HL-60/S4 treated with phorbol 12-myristate 13-acetate at 8.2 ng/mL for 4 days and 3 days (cell line): ENCODE measurements around the gene NPHS1.
"Not testable (repeated sequence)": the region's sequence is repeated elsewhere in the genome, so short reads cannot be mapped to it uniquely, and the experiment has no call there.

Experiments used
- in situ Hi-C: fragments of 300-500 bp; cut with MboI; formaldehyde crosslinking; loops from 2 replicates; pipeline ENCODE4 v1.15.0; 2022; ENCODE audit warnings: low sequenced_read_pairs

The NPHS1 gene, protein sequence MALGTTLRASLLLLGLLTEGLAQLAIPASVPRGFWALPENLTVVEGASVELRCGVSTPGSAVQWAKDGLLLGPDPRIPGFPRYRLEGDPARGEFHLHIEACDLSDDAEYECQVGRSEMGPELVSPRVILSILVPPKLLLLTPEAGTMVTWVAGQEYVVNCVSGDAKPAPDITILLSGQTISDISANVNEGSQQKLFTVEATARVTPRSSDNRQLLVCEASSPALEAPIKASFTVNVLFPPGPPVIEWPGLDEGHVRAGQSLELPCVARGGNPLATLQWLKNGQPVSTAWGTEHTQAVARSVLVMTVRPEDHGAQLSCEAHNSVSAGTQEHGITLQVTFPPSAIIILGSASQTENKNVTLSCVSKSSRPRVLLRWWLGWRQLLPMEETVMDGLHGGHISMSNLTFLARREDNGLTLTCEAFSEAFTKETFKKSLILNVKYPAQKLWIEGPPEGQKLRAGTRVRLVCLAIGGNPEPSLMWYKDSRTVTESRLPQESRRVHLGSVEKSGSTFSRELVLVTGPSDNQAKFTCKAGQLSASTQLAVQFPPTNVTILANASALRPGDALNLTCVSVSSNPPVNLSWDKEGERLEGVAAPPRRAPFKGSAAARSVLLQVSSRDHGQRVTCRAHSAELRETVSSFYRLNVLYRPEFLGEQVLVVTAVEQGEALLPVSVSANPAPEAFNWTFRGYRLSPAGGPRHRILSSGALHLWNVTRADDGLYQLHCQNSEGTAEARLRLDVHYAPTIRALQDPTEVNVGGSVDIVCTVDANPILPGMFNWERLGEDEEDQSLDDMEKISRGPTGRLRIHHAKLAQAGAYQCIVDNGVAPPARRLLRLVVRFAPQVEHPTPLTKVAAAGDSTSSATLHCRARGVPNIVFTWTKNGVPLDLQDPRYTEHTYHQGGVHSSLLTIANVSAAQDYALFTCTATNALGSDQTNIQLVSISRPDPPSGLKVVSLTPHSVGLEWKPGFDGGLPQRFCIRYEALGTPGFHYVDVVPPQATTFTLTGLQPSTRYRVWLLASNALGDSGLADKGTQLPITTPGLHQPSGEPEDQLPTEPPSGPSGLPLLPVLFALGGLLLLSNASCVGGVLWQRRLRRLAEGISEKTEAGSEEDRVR (N-terminal part only)

DNA sequence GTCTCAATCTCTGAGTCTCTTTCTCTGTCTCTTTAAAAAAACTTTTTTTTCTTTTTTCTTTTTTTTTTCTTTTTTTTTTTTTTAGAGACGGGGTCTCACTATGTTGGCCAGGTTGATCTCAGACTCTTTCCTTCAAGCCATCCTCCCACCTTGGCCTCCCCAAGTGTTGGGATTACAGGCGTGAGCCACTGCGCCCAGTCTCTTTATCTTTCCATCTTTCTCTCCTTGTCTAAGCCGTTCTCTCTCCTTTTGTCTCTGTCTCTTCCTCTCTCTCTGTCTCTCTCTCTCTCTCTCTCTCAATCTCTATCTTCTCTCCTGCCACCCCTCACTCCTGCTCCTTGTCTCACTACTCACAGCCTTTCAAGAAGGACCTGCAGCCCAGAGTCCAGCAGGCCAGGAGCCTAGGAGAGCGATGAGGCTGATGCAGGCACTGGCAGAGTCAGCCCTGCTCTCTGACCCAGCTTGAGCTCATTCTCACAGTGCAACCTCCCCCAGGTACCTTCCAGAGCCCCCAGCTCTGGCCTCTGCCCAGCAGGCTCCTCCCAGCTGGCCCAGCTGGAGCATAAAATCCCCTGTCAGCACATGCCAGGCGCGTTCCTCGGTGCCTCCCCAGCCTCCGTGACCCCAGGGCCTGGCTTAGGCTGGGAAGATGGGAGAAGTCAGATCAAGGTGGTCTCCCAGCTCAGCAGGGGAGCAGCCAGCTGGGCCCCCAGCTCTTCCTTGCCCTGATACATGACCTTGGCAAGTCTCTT is at the start of gene NPHS1:
TSS of gene NPHS1 (minus strand) at position 476 of the 752 bp plus-strand sequence. CDS start 667 bp downstream, outside the sequence.
- in situ Hi-C loops = no loop called here

DNA sequence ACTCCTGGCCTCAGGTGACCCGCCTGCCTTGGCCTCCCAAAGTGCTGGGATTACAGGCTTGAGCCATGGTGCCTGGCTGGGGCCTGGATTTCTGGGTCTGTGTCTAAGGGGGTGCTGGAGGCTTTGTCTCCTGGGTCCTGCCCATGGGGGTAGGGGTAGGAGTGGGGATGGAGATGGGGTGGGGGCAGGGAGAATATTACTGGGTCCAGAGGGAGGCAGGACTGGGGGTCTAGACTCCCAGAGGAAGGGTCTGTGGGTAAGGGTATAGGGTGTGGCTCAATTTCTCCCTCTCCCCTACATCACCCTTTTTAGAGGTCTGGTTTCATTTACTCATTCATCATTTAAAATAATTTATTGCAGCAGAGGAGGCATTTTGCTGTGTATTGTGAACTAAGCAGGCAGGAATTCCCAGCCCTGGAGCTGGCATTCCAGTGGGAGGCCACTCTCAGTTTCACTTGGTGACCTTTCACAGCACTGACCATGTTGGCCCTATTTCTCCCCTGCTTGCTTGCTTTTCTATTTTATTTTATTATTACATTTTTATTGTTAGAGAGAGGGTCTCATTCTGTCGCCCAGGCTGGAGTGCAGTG is 48.8 kb upstream of the NPHS1 start:
- in situ Hi-C loops = no loop called here

DNA sequence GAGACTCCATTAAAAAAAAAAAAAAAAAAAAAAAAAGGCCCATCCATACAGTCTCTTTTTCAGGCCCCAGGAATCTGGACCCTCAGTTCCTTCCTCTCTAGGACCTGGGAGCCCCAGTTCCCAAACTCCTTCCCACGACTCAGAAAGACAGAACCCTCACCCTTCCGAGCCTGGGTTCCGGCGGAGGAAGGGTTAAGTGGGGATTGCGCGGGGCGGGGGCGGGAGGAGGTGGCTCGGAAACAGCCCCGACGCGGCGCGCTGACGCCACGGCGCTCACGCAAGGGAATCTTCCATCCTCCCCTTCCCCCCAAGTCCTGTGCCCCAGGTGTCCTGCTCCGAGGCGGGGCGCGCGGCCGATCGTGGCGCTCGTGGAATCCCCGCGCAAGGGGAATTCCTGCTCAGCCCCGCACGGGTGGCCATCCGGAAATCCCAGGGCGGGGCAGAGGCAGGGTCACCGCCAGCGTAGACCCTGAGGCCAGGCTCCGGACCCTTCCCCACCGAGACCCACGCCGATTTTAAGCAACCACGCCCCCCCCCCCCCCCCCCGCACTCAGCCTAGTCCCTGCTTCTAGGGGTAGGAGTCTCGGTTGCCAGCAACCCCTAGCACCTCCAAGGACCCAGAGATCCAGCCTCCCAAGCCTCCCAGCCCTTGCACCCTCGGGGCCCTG is 47.4 kb upstream of the NPHS1 start:
- in situ Hi-C loops = no loop called here

DNA sequence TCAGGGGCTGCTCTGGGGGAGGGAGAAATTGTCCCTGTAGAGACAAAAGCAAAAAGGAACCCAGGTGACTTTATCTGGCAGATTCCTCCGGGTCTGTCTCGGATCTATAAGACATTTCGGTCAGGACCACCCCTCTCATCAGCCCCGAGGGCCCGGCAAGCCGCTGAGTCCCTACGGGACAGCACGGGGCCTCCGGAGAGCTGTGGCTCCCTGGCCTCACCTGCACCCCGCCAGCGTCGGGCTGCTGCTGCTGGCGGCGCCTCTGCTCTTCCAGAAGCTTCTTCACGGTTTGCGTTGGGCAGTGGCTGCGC is 46.1 kb upstream of the NPHS1 start:
- in situ Hi-C loops = no loop called here

DNA sequence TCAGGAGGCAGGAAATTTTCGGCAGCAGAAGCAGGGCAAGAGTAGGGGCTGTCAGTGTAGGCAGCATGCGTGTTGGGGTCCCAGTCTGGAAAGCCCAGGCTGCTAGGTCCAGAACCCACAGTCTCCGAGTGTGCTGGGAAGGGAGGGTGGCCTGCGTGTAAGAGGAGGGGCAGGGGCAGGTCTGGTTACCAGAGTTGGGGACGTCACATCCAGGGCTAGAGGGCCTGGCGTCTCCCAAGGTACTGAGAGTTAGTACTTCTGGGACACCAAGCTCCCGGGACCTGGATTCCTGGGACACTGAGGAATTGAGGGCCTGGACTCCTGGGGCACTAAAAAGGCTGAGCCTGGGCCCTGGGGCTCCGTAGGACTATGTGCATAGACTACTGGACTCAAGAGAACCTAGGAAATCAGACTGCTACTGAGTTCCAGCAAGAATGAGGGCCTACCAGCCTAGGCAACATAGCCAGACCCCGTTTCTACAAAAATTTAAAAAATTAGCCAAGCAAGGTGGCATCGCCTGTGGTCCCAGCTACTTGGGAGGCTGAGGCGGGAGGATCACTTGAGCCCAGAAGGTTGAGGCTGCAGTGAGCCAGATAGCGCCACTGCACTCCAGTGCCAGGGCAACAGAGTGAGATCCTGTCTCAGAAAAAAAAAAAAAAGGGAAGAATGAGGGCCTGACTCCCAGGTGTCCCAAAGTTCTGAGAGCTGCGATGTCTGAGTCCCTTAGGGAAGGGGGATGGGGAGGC is 45.6 kb upstream of the NPHS1 start:
- in situ Hi-C loops = no loop called here

DNA sequence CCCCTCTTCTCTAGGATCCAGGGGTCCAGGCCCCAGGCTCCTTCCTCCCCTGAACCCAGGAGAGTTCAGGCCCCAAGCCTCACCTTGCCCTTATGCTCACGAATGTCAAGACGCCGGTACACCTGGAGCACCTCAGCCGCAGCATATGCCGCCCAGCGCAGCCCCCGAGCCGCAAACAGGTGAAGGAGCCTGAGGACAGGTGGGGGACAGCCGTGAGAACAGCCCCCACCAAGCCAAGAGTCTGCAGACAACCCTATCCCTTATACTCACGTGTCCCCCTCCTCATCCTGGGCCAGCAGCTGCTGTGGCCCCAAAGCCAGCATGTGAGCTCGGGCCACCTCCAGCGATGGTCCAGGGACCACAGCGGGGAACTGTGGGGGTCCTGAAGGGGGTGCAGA is 44.3 kb upstream of the NPHS1 start:
- in situ Hi-C loops = no loop called here

DNA sequence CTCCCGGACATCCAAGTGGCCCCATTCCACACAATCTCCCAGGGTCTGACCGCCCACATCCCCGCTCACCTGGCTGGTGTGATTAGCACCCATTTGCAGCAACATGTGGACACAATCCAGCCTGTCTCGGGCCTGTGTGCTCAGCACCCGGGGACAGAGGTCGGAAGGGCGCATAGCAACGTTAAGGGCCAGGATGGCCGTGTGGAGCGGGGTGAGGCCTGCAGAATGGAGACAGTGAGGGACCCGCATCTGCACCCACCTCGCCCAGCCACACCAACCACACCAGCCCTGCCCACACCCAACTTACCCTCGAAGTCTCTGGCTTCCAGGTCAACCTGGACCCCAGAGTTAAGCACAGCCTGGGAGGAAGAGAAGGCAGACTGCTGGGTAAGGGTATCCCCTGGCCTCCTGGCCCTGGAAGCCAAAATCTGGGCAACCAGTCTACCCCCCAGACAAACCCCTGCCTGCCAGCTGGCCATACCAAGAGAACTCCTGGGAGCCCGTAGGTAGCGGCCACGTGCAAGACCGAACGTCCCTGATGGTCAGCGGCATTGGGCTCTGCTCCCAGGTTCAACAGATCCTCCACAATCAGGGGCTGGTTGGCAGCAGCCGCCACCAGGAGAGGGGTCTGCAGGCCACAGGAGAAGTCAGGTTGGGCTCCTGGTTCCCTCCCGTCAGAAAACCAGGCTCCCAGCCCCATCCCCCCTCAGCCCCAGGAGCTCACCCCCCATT is 43.8 kb upstream of the NPHS1 start:
- in situ Hi-C loops = no loop called here

DNA sequence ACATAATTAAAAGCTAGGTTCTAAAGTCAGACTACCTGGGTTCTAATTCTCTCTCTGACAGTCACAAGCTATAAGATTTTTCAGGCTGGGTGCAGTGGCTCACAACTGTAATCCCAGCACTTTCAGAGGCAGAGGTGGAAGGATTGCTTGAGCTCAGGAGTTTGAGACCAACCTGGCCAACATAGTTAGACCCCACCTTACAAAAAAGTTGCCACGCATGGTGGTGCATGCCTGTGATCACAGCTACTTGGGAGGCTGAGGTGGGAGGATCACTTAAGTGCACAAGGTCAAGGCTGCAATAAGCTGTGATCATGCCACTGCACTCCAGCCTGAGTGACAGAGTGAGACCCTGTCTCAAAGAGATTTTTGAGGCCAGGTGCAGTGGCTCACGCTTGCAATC is 42.0 kb upstream of the NPHS1 start:
- in situ Hi-C loops = no loop called here

DNA sequence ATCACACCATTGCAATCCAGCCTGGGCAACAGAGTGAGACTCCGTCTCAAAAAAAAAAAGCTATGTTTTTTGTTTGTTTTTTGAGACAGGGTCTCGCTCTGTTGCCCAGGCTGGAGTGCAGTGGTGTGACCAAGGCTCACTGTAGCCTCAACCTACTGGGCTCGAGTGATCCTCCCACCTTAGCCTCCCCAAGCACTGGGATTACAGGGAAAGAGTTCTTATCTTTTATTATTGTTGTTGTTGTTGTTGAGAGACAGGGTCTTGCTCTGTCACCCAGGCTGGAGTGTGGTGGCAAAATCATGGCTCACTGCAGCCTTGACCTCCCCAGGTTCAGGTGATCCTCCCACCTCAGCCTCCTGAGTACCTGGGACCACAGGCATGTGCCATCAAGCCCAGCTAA is 39.5 kb upstream of the NPHS1 start:
- in situ Hi-C loops = not testable (repeated sequence)

DNA sequence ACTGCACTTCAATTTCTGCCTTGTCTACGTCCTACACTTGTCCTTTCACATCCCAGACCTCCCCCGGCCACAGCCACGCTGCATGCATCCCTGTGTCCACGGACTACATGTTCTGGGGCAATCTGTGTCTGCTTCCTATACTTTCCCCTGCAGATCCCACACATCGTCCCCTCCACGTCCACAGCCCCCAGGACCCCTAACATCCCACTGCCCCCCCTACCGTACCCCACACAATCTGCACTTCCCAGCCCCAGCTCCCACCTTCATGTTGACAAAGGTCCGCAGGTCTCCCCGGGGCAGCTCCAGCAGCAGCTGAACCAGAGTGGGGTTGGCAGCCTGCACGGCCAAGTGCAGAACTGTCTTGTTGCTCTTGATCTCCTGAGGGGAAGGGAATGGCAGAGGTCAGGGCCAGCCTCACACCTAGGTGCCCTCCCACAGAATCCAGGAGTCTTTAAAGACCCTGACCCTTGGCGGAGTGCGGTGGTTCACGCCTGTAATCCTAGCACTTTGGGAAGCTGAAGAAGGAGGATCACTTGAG is 37.9 kb upstream of the NPHS1 start:
- in situ Hi-C loops = no loop called here

DNA sequence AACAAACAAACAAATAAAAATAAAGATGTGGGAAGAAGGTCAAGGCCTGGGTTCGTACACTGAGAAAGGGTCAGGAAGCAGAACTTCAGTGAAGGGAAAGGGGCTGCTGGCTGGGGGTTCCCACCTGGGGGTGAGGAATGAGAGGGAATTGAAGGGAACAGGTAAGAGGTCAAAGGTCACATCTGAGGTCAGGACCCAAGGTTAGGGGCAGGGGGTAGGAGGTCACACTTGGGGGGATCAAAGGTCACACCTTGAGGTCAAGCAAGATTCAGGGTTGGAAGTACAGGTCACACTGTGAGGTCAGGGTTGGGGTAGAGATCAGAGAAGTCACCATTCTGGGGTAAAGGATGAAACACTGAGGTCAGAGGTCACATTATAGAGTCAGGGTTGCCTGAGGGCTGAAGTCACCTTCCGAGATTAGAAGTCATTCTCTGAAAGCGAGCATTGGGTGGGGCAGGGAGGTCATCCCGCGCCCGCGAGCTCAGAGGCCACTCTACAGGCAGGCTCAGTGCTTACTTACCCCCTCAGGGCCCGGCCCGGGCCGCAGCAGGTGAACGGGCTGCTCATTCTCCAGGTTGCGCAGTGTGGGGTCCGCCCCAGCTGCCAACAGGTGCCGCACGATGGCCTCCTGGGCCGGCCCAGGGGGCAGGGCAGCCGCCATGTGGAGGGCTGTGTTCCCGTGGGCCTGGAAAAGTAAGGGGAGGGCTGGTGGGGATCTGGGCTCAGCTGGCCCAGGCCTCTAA is 37.2 kb upstream of the NPHS1 start:
- in situ Hi-C loops = no loop called here

DNA sequence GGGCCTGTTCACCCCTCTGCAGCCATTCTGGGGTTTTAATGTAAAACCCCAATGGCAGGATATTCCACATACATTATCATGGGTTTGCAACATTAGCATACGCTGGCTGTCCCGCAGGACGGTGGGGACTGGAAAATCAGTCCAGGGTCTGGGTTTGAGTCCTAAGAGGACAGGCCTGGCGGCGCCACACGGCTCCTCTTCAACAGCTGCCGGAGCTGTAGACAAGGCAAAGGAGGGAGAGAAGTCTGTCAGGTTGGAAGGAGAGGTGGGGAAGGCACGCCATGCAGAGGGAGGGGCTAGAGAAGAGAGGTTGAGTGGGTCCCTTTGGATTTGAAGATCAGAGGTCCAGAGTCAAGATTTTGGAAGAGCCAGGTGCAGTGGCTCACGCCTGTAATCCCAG is 36.1 kb upstream of the NPHS1 start:
- in situ Hi-C loops = no loop called here

DNA sequence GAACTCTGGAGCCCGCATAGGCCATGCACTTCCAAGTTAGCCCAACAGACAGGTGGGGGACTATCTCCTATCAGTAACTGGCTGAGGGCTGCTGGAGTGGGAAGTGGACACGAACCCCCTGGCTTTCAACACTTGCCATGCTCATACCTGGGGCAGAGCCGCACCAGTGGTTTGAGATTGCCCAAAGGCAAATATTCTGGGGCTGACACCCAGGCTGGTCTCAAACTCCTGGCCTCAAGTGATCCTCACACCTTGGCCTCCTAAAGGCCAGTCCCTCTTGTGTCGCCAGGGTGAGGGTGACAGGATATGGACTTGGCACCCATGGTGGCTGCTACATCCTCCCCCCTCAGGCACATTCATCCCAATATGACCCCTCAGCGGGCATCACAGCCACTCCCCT is 34.9 kb upstream of the NPHS1 start:
- in situ Hi-C loops = no loop called here

DNA sequence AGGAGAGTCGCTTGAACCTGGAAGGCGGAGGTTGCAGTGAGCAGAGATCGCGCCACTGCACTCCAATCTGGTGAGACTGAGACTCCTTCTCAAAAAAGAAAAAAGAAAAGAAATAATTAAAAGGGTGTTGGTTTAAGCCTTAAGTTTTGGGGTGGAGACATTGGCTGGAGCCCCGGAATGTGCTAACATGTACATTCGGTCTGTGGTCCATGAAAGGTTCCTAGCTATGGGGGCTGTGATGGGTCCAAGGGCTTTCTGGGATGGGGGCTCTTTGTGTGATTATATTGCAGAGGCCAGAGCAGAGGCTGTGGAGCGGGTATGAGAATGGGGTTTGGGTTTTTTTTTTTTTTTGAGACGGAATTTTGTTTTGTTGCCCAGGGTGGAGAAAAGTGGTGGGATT is 33.6 kb upstream of the NPHS1 start:
- in situ Hi-C loops = no loop called here

DNA sequence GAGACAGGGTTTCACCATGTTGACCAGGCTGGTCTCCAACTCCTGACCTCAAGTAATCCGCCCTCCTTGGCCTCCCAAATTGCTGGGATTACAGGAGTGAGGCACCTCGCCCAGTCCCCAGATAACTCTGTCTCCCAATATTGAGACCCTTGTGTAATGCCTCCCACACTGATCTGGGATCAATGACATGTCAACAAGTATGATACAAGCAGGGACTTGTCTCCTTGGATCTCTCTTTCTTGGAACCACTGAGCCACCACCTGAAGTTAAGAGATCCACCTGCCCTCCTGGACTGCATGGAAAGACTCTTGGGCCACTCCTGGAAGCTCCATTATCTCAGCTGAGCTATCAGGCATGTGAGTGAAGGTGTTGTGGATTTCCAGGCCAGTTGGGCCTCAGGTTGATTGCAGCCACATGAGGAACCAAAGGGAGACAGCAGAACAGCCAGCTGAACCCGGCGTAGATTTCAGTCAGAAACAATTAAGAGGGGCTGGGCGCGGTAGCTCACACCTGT is 33.0 kb upstream of the NPHS1 start:
- in situ Hi-C loops = no loop called here

DNA sequence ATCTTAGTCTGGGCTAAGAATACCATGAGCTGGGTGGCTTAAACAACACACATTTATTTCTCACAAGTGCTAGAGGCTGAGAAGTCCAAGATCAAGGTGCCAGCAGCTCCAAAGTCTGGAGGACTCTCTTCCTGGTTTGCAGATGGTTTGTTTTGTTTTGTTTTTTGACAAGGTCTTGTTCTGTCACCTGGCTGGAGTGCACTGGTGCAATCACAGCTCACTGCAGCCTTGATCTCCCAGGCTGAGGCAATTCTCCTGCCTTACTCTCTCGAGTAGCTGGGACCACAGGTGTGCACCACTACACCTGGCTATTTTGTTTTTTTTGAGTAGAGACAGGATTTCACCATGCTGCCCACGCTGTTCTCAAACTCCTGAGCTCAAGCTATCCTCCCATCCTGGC is 31.6 kb upstream of the NPHS1 start:
- in situ Hi-C loops = no loop called here

DNA sequence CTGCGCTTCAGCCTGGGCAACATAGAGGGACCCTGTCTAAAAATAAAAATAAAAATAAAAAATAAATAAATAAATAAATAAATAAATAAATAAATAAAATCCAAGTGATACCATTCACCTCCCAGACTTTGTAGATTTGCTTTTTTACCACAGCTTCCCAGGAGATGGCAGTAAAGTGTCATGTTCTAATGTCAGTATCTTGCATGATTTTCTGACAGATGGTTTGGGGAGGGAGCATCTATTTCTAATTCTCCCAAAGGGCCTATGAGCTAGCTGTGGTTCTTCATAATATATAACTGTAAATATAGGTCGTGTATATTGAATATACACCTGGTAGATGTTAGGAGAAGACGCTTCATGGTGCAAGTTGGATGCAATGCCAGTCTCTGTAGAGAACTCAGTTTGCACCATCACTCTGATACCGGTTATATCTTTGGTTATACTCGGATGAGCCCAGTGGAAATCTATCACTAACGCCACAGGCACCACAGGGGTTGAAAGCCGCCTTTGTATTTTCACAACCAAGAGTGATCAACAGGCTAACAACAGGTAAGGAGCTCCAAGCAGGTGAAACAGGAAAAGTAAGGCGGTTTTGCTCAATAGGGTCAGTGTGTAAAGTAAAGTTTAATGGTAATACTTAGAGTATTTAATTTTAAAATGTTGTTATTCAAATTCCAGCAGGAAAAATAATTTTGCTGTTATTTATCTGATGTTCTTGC is 30.0 kb upstream of the NPHS1 start:
- in situ Hi-C loops = no loop called here
